WERI-Rb-1 (cell line): ENCODE data around the gene INPP5F.
"Not testable (repeated sequence)": the region's sequence is repeated elsewhere in the genome, so short reads cannot be mapped to it uniquely, and the experiment has no call there.

Experiments
- DNase-seq: peaks from one replicate; pipeline ENCODE4 v3.0.0-alpha.2; 2020
- H3K27ac ChIP-seq: fragments of 250-450 bp; sonication (Bioruptor Pico); 2 replicates; pipeline ENCODE4 v1.5.1; 2020; ENCODE audit warnings: mild to moderate bottlenecking, moderate library complexity
- H3K27me3 ChIP-seq: fragments of 250-450 bp; sonication (Bioruptor Pico); 2 replicates; pipeline ENCODE4 v1.5.1; 2021; ENCODE audit warnings: mild to moderate bottlenecking, low read depth, moderate library complexity; ENCODE audit not compliant: insufficient read depth, severe bottlenecking
- H3K36me3 ChIP-seq: fragments of 250-450 bp; sonication (Bioruptor Pico); 2 replicates; pipeline ENCODE4 v1.5.1; 2020; ENCODE audit warnings: mild to moderate bottlenecking, moderate library complexity
- H3K4me3 ChIP-seq: 2 replicates; pipeline ENCODE4 v1.5.1; 2011; ENCODE audit warnings: low read depth, mild to moderate bottlenecking, control low read depth, low read length
- H3K9me3 ChIP-seq: fragments of 250-450 bp; sonication (Bioruptor Pico); 2 replicates; pipeline ENCODE4 v1.5.1; 2021; ENCODE audit warnings: mild to moderate bottlenecking, moderate library complexity; ENCODE audit not compliant: severe bottlenecking
- CTCF ChIP-seq: IDR thresholded peaks from 2 replicates; pipeline ENCODE4 v1.5.1; 2011; ENCODE audit warnings: low read depth, mild to moderate bottlenecking, control low read depth, inconsistent platforms, low read length

Gene INPP5F

GRCh38 chr10:119703903-119704508 lies 21.8 kb upstream of the INPP5F start:
- no peaks in the 10 kb centered on the region for H3K27me3 ChIP-seq
- no peak overlapping the region for H3K4me3 ChIP-seq
- no peak for TF ChIP-seq CTCF
- H3K27ac ChIP-seq = no peak overlapping the region
- H3K36me3 ChIP-seq = no peaks in the 10 kb centered on the region
- DNase-seq = no peak
- peaks cover 4% of the 10 kb centered on the region for H3K9me3 ChIP-seq

- H3K27ac ChIP-seq = peak overlapping the region; percentile 84
- no peak for TF ChIP-seq CTCF
These were observed 20.4 kb upstream of the INPP5F start for GRCh38 chr10:119705434-119705831.

GRCh38 chr10:119706521-119707278 lies 19.1 kb upstream of the INPP5F start:
- no peak for TF ChIP-seq CTCF
- peak overlapping the region; percentile 84 for H3K27ac ChIP-seq
- peaks cover 16% of the 10 kb centered on the region for H3K9me3 ChIP-seq
- no peaks in the 10 kb centered on the region for H3K27me3 ChIP-seq
- peak overlapping the region; percentile 17 for H3K4me3 ChIP-seq
- peak; percentile 98 for DNase-seq
- no peaks in the 10 kb centered on the region for H3K36me3 ChIP-seq

More at GRCh38 chr10:119705434-119705831, 20.4 kb upstream of the INPP5F start:
- H3K9me3 ChIP-seq = peaks cover 7% of the 10 kb centered on the region
- H3K27me3 ChIP-seq = no peaks in the 10 kb centered on the region
- DNase-seq = no peak
- H3K36me3 ChIP-seq = no peaks in the 10 kb centered on the region
- no peak overlapping the region for H3K4me3 ChIP-seq

- Histone ChIP-seq H3K9me3 (peaks cover 16% of the 10 kb centered on the region), H3K27ac (peak overlapping the region; percentile 84)
- not testable (repeated sequence) for H3K27me3 ChIP-seq, DNase-seq, H3K4me3 ChIP-seq, H3K36me3 ChIP-seq
These were observed 18.5 kb upstream of the INPP5F start for GRCh38 chr10:119707331-119707730.

GRCh38 chr10:119710935-119711334 lies 14.9 kb upstream of the INPP5F start:
- not testable (repeated sequence) for DNase-seq, H3K36me3 ChIP-seq, H3K4me3 ChIP-seq, H3K27ac ChIP-seq, H3K27me3 ChIP-seq
- H3K9me3 ChIP-seq = peaks cover 16% of the 10 kb centered on the region

- DNase-seq = peak; percentile 50
- no peak overlapping the region for H3K4me3 ChIP-seq
- TF ChIP-seq CTCF = no peak
- peaks cover 12% of the 10 kb centered on the region for H3K9me3 ChIP-seq
- H3K36me3 ChIP-seq = no peaks in the 10 kb centered on the region
- no peaks in the 10 kb centered on the region for H3K27me3 ChIP-seq
- peak overlapping the region; percentile 64 for H3K27ac ChIP-seq
These were observed 11.9 kb upstream of the INPP5F start for GRCh38 chr10:119713744-119714483.
